Measurements from ENCODE around the gene MPDU1. TPM values are rescaled to one million over a fixed set of nuclear protein-coding genes. Genes with fewer than 3 reads are reported as not detected.
"Not testable (repeated sequence)": the region's sequence is repeated elsewhere in the genome, so short reads cannot be mapped to it uniquely, and the experiment has no call there.

The MPDU1 gene
- total RNA-seq, 1 experiment from 2014 or later, result 50.9 TPM

DNA sequence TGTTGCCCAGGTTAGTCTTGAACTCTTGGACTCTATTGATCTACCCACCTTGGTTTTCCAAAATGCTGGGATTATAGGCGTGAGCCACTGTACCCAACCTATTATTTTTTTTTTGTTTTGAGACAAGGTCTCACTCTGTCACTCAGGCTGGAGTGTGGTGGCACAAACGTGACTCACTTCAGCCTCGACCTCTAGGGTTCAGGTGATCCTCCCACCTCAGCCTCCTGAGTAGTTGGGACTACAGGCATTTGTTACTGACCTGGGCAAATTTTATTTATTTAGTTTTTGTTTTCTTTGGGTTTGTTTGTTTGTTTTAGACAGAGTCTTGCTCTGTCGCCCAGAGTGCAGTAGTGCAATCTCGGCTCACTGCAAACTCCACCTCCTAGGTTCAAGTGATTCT lies 40.0 kb downstream of the MPDU1 start:
- H3K9ac ChIP-seq (ENCODE audit: low read length), result no peak overlapping the region
- ChIA-PET CTCF (interaction anchor here (1.0 to 2.0 kb wide), 2 partner anchors 9 kb away, joined by 3 to 8 read pairs; partner anchors contain the start of gene FXR2), RAD21 (ENCODE audit: low non-redundant PET in 1 of 2, low total read pairs in 2 of 2, uncharacterized antibody in 2 of 2, unreplicated experiment in 2 of 2) (no interaction called here), POLR2A (no interaction called here)
- H3K9me3 ChIP-seq (ENCODE audit: control insufficient read depth in 1 of 2, insufficient read depth in 1 of 2, low read depth in 1 of 2, low read length in 2 of 2), result no peaks in the 10 kb centered on the region
- TF ChIP-seq, protein P1, sequence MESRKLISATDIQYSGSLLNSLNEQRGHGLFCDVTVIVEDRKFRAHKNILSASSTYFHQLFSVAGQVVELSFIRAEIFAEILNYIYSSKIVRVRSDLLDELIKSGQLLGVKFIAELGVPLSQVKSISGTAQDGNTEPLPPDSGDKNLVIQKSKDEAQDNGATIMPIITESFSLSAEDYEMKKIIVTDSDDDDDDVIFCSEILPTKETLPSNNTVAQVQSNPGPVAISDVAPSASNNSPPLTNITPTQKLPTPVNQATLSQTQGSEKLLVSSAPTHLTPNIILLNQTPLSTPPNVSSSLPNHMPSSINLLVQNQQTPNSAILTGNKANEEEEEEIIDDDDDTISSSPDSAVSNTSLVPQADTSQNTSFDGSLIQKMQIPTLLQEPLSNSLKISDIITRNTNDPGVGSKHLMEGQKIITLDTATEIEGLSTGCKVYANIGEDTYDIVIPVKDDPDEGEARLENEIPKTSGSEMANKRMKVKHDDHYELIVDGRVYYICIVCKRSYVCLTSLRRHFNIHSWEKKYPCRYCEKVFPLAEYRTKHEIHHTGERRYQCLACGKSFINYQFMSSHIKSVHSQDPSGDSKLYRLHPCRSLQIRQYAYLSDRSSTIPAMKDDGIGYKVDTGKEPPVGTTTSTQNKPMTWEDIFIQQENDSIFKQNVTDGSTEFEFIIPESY (IDR thresholded peaks at IDR 0.05; ENCODE audit: extremely low read depth, insufficient replicate concordance, low read length), result no peak
- no peak for TF ChIP-seq ELF1 (IDR thresholded peaks at IDR 0.05; ENCODE audit: borderline replicate concordance, low read depth)
- no peak for TF ChIP-seq CBX3 (IDR thresholded peaks at IDR 0.05; ENCODE audit: low read depth)
- no peak for TF ChIP-seq ZNF274 (IDR thresholded peaks at IDR 0.05; ENCODE audit: low read depth, low read length)
- no peak for TF ChIP-seq EGR1 (IDR thresholded peaks at IDR 0.05; ENCODE audit: low read depth)
- no peak for TF ChIP-seq POLR2A (IDR thresholded peaks at IDR 0.05; ENCODE audit: borderline replicate concordance, extremely low read depth, insufficient read depth, insufficient read length)
- no peak overlapping the region for H3K27ac ChIP-seq (ENCODE audit: low read depth, low read length)
- intact Hi-C loops (cut with micrococcal nuclease), result no loop called here
- no TSS peak for BruUV-seq (replicated peaks)
- no peaks in the 10 kb centered on the region for H3K36me3 ChIP-seq (ENCODE audit: control insufficient read depth in 1 of 2, insufficient read depth in 2 of 2, low read length in 2 of 2)
- H3K79me2 ChIP-seq (ENCODE audit: insufficient read depth, low read length), result peaks cover 5% of the 10 kb centered on the region; the same call in 1 of the 2 replicates
- no peak overlapping the region for H2AFZ ChIP-seq (ENCODE audit: low read depth, low read length, poor library complexity, severe bottlenecking)
- H3K4me1 ChIP-seq (ENCODE audit: control insufficient read depth in 1 of 2, insufficient read depth in 2 of 2, low read length in 2 of 2), result peaks cover 4 to 13% of the 10 kb centered on the region in 2 experiments; a peak in 3 of 4 replicates
- no peaks in the 10 kb centered on the region for H4K20me1 ChIP-seq (ENCODE audit: insufficient read depth)
- DNase-seq (ENCODE audit: low read depth, low spot score) (no peak), ATAC-seq (no peak)
- no peaks in the 10 kb centered on the region for H3K9me2 ChIP-seq (ENCODE audit: insufficient read depth)
- no peaks in the 10 kb centered on the region for H3K27me3 ChIP-seq (ENCODE audit: insufficient read depth, low read length)
- H3K4me3 ChIP-seq (replicated peaks in 1 of 2; ENCODE audit: low read depth in 1 of 2, low read length in 2 of 2), result no peak overlapping the region
- H3K4me2 ChIP-seq (ENCODE audit: low read length), result no peak overlapping the region

DNA sequence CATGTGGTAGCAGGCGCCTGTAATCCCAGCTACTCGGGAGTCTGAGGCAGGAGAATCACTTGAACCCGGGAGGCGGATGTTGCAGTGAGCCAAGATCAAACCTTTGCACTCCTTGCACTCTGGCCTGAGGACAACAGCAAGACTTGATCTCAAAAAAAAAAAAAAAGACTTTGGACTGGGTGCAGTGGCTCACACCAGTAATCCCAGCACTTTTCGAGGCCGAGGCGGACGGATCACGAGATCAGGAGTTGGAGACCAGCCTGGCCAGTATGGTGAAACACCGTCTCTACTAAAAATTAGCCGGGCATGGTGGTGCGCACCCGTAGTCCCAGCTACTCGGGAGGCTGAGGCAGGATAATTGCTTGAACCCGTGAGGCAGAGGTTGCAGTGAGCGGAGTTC lies 42.1 kb downstream of the MPDU1 start:
- ATAC-seq; H3K4me2 ChIP-seq (ENCODE audit: low read length); H3K36me3 ChIP-seq (ENCODE audit: control insufficient read depth in 1 of 2, insufficient read depth in 2 of 2, low read length in 2 of 2); H4K20me1 ChIP-seq (ENCODE audit: insufficient read depth); H2AFZ ChIP-seq (ENCODE audit: low read depth, low read length, poor library complexity, severe bottlenecking); H3K9ac ChIP-seq (ENCODE audit: low read length); RAD21 ChIA-PET (ENCODE audit: low non-redundant PET in 1 of 2, low total read pairs in 2 of 2, uncharacterized antibody in 2 of 2, unreplicated experiment in 2 of 2); intact Hi-C loops (cut with micrococcal nuclease); CTCF ChIA-PET; H3K27ac ChIP-seq (ENCODE audit: low read depth, low read length); H3K79me2 ChIP-seq (ENCODE audit: insufficient read depth, low read length); H3K27me3 ChIP-seq (ENCODE audit: insufficient read depth, low read length); H3K9me2 ChIP-seq (ENCODE audit: insufficient read depth); H3K4me3 ChIP-seq (replicated peaks in 1 of 2; ENCODE audit: low read depth in 1 of 2, low read length in 2 of 2); H3K9me3 ChIP-seq (ENCODE audit: control insufficient read depth in 1 of 2, insufficient read depth in 1 of 2, low read depth in 1 of 2, low read length in 2 of 2); BruUV-seq (replicated peaks); DNase-seq (ENCODE audit: low read depth, low spot score): not testable (repeated sequence)
- POLR2A ChIA-PET, result interaction anchor here (1.7 kb wide), 1 partner anchor 62 kb away, joined by 4 read pairs; the partner anchor contains the start of gene TP53
- H3K4me1 ChIP-seq (ENCODE audit: control insufficient read depth in 1 of 2, insufficient read depth in 2 of 2, low read length in 2 of 2), result peaks cover 4 to 13% of the 10 kb centered on the region in 2 experiments; a peak in 3 of 4 replicates

Data from HCT116 (cell line).